CD4-positive, alpha-beta T cell treated with Interferon gamma for 1 hour (primary cell): ENCODE results near the gene ZNF618.

ENCODE experiments used
- DNase-seq: peaks from one replicate; pipeline ENCODE4 v3.0.0-alpha.2; 2020

ZNF618 gene

GRCh38 chr9:113876151-113876992 is at the start of gene ZNF618:
TSS of gene ZNF618 (plus strand) at chr9:113876309. CDS start at chr9:113876381, 72 bp downstream.
- no peak for DNase-seq

- no peak for DNase-seq
Observed at GRCh38 chr9:113828221-113828620, 47.9 kb upstream of the ZNF618 start.

GRCh38 chr9:113837334-113837733 is 38.8 kb upstream of the ZNF618 start:
- no peak for DNase-seq

GRCh38 chr9:113842086-113842485 is 34.0 kb upstream of the ZNF618 start:
- DNase-seq, result no peak

GRCh38 chr9:113844466-113844865 is 31.6 kb upstream of the ZNF618 start:
- no peak for DNase-seq

- DNase-seq, result no peak
Observed at GRCh38 chr9:113851359-113851758, 24.8 kb upstream of the ZNF618 start.

GRCh38 chr9:113851873-113852272 is 24.2 kb upstream of the ZNF618 start:
- no peak for DNase-seq

- DNase-seq, result no peak
Observed at GRCh38 chr9:113853333-113853732, 22.8 kb upstream of the ZNF618 start.

- DNase-seq, result no peak
Observed at GRCh38 chr9:113854310-113854709, 21.8 kb upstream of the ZNF618 start.

- no peak for DNase-seq
Observed at GRCh38 chr9:113857875-113858274, 18.2 kb upstream of the ZNF618 start.

GRCh38 chr9:113858282-113858681 is 17.8 kb upstream of the ZNF618 start:
- DNase-seq, result no peak

GRCh38 chr9:113863345-113863744 is 12.8 kb upstream of the ZNF618 start:
- no peak for DNase-seq

GRCh38 chr9:113868501-113868900 is 7.6 kb upstream of the ZNF618 start:
- no peak for DNase-seq

GRCh38 chr9:113872485-113873143 is 3.5 kb upstream of the ZNF618 start:
- DNase-seq, result no peak

- no peak for DNase-seq
Observed at GRCh38 chr9:113873446-113873845, 2.7 kb upstream of the ZNF618 start.

GRCh38 chr9:113873926-113874325 is 2.2 kb upstream of the ZNF618 start:
- DNase-seq, result no peak

- DNase-seq, result no peak
Observed at GRCh38 chr9:113875459-113876150, 504 bp upstream of the ZNF618 start.

- no peak for DNase-seq
Observed at GRCh38 chr9:113876993-113877368, 872 bp downstream of the ZNF618 start.

- DNase-seq, result no peak
Observed at GRCh38 chr9:113879318-113879717, 3.2 kb downstream of the ZNF618 start.

- no peak for DNase-seq
Observed at GRCh38 chr9:113879911-113880310, 3.8 kb downstream of the ZNF618 start.

GRCh38 chr9:113882181-113882580 is 6.1 kb downstream of the ZNF618 start:
- no peak for DNase-seq

- DNase-seq, result no peak
Observed at GRCh38 chr9:113882636-113883164, 6.6 kb downstream of the ZNF618 start.

GRCh38 chr9:113885183-113886025 is 9.3 kb downstream of the ZNF618 start:
- no peak for DNase-seq
